DOHH2 (cell line): ENCODE results near the gene GRK2.

ENCODE experiments used
- H3F3A ChIP-seq: fragments of 200-600 bp; sonication (generic), shearing (Covaris generic); 2 replicates; pipeline ENCODE4 v1.6.0; 2016; ENCODE audit warnings: antibody characterized with exemption, mild to moderate bottlenecking; ENCODE audit not compliant: control insufficient read depth, insufficient read depth
- H3K27ac ChIP-seq: fragments of 200-600 bp; sonication (generic); 2 replicates; pipeline ENCODE4 v1.5.1; 2014; ENCODE audit warnings: low read depth, mild to moderate bottlenecking, low read length, moderate library complexity
- H3K27me3 ChIP-seq: fragments of 200-600 bp; sonication (generic); 2 replicates; pipeline ENCODE4 v1.6.1; 2014; ENCODE audit warnings: mild to moderate bottlenecking, low read length, mixed read lengths; ENCODE audit not compliant: control insufficient read depth
- H3K36me3 ChIP-seq: fragments of 200-600 bp; sonication (generic); 2 replicates; pipeline ENCODE4 v1.6.1; 2014; ENCODE audit warnings: mild to moderate bottlenecking, low read length, moderate library complexity, mixed read lengths; ENCODE audit not compliant: control insufficient read depth
- H3K4me1 ChIP-seq: fragments of 200-600 bp; sonication (generic); 2 replicates; pipeline ENCODE4 v1.6.1; 2014; ENCODE audit warnings: mild to moderate bottlenecking, low read length, mixed read lengths; ENCODE audit not compliant: control insufficient read depth
- H3K4me2 ChIP-seq: fragments of 200-600 bp; sonication (generic); 2 replicates; pipeline ENCODE4 v1.6.0; 2014; ENCODE audit warnings: mild to moderate bottlenecking, low read length, moderate library complexity
- H3K4me3 ChIP-seq: fragments of 200-600 bp; sonication (generic); 2 replicates; pipeline ENCODE4 v1.5.1; 2014; ENCODE audit warnings: mild to moderate bottlenecking, low read length, mixed read lengths
- H3K79me2 ChIP-seq: fragments of 200-600 bp; sonication (generic); 2 replicates; pipeline ENCODE4 v1.6.1; 2014; ENCODE audit warnings: mild to moderate bottlenecking, low read length, mixed read lengths; ENCODE audit not compliant: control insufficient read depth
- H3K9me2 ChIP-seq: fragments of 200-600 bp; sonication (generic); replicated peaks from 2 replicates; pipeline ENCODE4 v1.6.1; 2014; ENCODE audit warnings: mild to moderate bottlenecking, low read length, mixed read lengths; ENCODE audit not compliant: control insufficient read depth
- H3K9me3 ChIP-seq: fragments of 200-600 bp; sonication (generic); 2 replicates; pipeline ENCODE4 v1.6.1; 2014; ENCODE audit warnings: antibody characterized with exemption, low read length, mixed read lengths; ENCODE audit not compliant: control insufficient read depth, insufficient read depth
- H4K20me1 ChIP-seq: fragments of 200-600 bp; sonication (generic); 2 replicates; pipeline ENCODE4 v1.6.0; 2014; ENCODE audit warnings: low read depth, mild to moderate bottlenecking, antibody characterized with exemption, low read length, moderate library complexity; ENCODE audit not compliant: control insufficient read depth, insufficient read depth
- CTCF ChIP-seq: fragments of 200-600 bp; sonication (generic); IDR thresholded peaks from one replicate; pipeline ENCODE4 v1.5.1; 2014; ENCODE audit warnings: antibody characterized with exemption, mild to moderate bottlenecking, low read depth, low read length; ENCODE audit not compliant: poor library complexity, severe bottlenecking
- EZH2phosphoT487 ChIP-seq: fragments of 200-600 bp; sonication (generic); IDR thresholded peaks from 2 replicates; pipeline ENCODE4 v1.6.1; 2017; ENCODE audit warnings: borderline replicate concordance, mild to moderate bottlenecking, antibody characterized with exemption, low read length, moderate library complexity, mixed read lengths

GRK2 gene

DNA sequence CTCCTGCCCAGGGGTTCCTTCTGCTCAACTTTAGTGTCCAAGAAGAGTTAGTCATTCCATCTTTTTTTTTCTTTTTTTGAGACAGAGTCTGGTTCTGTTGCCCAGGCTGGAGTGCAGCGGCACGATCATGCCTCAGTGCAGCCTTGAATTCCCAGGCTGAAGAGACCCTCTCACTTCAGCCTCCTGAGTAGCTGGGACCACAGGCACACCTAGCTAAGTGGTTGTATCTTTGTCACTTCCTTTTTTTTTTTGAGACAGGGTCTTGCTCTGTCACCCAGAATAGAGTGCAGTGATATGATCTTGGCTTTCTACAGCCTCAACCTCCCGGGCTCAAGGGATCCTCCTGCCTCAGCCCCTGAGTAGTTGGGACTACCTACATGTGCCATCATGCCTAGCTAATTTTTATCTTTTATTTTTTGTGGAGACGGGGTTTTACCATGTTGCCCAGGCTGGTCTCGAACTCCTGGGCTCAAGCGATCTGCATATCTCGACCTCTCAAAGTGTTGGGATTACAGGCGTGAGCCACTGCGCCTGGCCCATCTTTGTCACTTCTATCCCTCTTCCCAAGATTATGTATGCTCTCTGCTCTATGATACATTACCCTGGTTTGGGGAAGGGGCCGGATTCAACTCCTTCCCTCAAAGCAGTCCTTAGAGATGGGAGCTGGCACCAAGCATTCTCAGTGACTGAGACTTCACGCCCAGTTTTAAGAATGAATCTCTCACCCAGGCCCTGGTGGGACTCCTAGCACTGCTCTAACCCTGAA lies 47.0 kb downstream of the GRK2 start:
- H3F3A ChIP-seq: peaks cover 5% of the 10 kb centered on the region
- no peak for TF ChIP-seq EZH2phosphoT487
- TF ChIP-seq CTCF: no peak
- no peaks in the 10 kb centered on the region for H3K9me2 ChIP-seq
- peaks cover 2% of the 10 kb centered on the region; the same call in 1 of the 2 replicates for H3K79me2 ChIP-seq
- no peak overlapping the region for H3K4me3 ChIP-seq
- H4K20me1 ChIP-seq: no peaks in the 10 kb centered on the region
- H3K36me3 ChIP-seq: peaks cover 19% of the 10 kb centered on the region
- H3K4me2 ChIP-seq: no peak overlapping the region
- H3K27ac ChIP-seq: no peak overlapping the region
- no peaks in the 10 kb centered on the region for H3K27me3 ChIP-seq
- H3K9me3 ChIP-seq: no peaks in the 10 kb centered on the region
- peaks cover 7% of the 10 kb centered on the region for H3K4me1 ChIP-seq

DNA sequence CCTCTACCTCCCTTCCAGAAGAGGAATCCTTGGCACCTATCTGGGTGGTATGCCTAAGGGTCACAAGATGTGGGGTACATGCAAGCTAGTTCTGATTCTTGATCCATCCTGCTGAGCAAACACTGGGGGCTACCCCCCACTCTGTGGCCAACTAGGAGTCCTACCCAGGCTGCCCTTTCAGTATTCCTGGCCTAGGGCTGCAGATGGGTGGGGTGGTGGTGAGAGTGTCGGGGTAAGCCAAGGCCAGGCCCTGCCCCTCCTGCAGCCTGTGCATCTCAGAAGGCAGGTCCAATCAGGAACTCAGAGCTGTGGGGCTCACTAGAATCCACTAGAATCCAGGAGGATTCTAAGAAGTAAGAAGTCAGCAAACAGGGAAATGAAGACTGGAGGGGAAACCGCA lies 47.9 kb downstream of the GRK2 start:
- H3K9me3 ChIP-seq: no peaks in the 10 kb centered on the region
- no peak overlapping the region for H3K27ac ChIP-seq
- no peaks in the 10 kb centered on the region for H4K20me1 ChIP-seq
- no peak overlapping the region for H3K4me3 ChIP-seq
- peaks cover 11% of the 10 kb centered on the region for H3K79me2 ChIP-seq
- peaks cover 5% of the 10 kb centered on the region for H3F3A ChIP-seq
- TF ChIP-seq CTCF (no peak), EZH2phosphoT487 (no peak)
- H3K27me3 ChIP-seq: no peaks in the 10 kb centered on the region
- H3K36me3 ChIP-seq: peaks cover 14% of the 10 kb centered on the region
- peaks cover 16% of the 10 kb centered on the region for H3K4me1 ChIP-seq
- H3K4me2 ChIP-seq: no peak overlapping the region
- H3K9me2 ChIP-seq: no peaks in the 10 kb centered on the region

- Histone ChIP-seq H3K36me3 (peaks cover 5% of the 10 kb centered on the region), H3K4me2 (no peak overlapping the region), H3K4me1 (peaks cover 18% of the 10 kb centered on the region), H3K9me3 (no peaks in the 10 kb centered on the region), H3K4me3 (no peak overlapping the region), H3K27ac (no peak overlapping the region), H3K79me2 (peaks cover 11% of the 10 kb centered on the region), H4K20me1 (no peaks in the 10 kb centered on the region), H3K27me3 (no peaks in the 10 kb centered on the region), H3K9me2 (no peaks in the 10 kb centered on the region), H3F3A (peaks cover 5% of the 10 kb centered on the region)
- no peak for TF ChIP-seq CTCF
- TF ChIP-seq EZH2phosphoT487: no peak
Observed at GRCh38 chr11:67315325-67315909, 49.1 kb downstream of the GRK2 start.
